HG03159 (cell line): ENCODE measurements around the gene IFFO2.
"Not testable (repeated sequence)": the region's sequence is repeated elsewhere in the genome, so short reads cannot be mapped to it uniquely, and the experiment has no call there.

Experiments
- ATAC-seq: cut with Tn5 transposase; IDR thresholded peaks from one replicate; pipeline ENCODE4 v1.9.1; 2021; ENCODE audit warnings: mild to moderate bottlenecking, moderate library complexity; ENCODE audit not compliant: unreplicated experiment

Gene IFFO2

GRCh38 chr1:18878538-18879214 lies 77.8 kb downstream of the IFFO2 start:
- no peak for ATAC-seq

GRCh38 chr1:18877282-18877681 lies 79.2 kb downstream of the IFFO2 start:
- no peak for ATAC-seq

- ATAC-seq: no peak
Observed at GRCh38 chr1:18876210-18876609, 80.3 kb downstream of the IFFO2 start.

GRCh38 chr1:18875796-18876128 lies 80.7 kb downstream of the IFFO2 start:
- no peak for ATAC-seq

- ATAC-seq: no peak
Observed at GRCh38 chr1:18875107-18875795, 81.2 kb downstream of the IFFO2 start.

GRCh38 chr1:18874600-18874999 lies 81.9 kb downstream of the IFFO2 start:
- ATAC-seq: no peak

- no peak for ATAC-seq
Observed at GRCh38 chr1:18874036-18874435, 82.4 kb downstream of the IFFO2 start.

GRCh38 chr1:18872071-18872611 lies 84.3 kb downstream of the IFFO2 start:
- no peak for ATAC-seq

GRCh38 chr1:18871401-18872070 lies 84.9 kb downstream of the IFFO2 start:
- no peak for ATAC-seq

- ATAC-seq: no peak
Observed at GRCh38 chr1:18870957-18871356, 85.5 kb downstream of the IFFO2 start.

- ATAC-seq: not testable (repeated sequence)
Observed at GRCh38 chr1:18870595-18870865, 85.9 kb downstream of the IFFO2 start.

GRCh38 chr1:18869847-18870594 lies 86.5 kb downstream of the IFFO2 start:
- no peak for ATAC-seq

- ATAC-seq: no peak
Observed at GRCh38 chr1:18868801-18869424, 87.6 kb downstream of the IFFO2 start.

- ATAC-seq: no peak
Observed at GRCh38 chr1:18868354-18868753, 88.1 kb downstream of the IFFO2 start.

GRCh38 chr1:18866846-18867245 lies 89.6 kb downstream of the IFFO2 start:
- ATAC-seq: no peak

GRCh38 chr1:18866314-18866713 lies 90.2 kb downstream of the IFFO2 start:
- ATAC-seq: no peak

- no peak for ATAC-seq
Observed at GRCh38 chr1:18865176-18865575, 91.3 kb downstream of the IFFO2 start.

- no peak for ATAC-seq
Observed at GRCh38 chr1:18861590-18861989, 94.9 kb downstream of the IFFO2 start.

- no peak for ATAC-seq
Observed at GRCh38 chr1:18861082-18861481, 95.4 kb downstream of the IFFO2 start.

- ATAC-seq: no peak
Observed at GRCh38 chr1:18859560-18859959, 96.9 kb downstream of the IFFO2 start, which contains the start of gene TAS1R2. TSS of gene TAS1R2 (minus strand) at chr1:18859660. CDS start at chr1:18859660, 0 bp downstream.
